Femur (tissue), 1 donor: ENCODE measurements around the gene RPTOR.
"Not testable (repeated sequence)": the region's sequence is repeated elsewhere in the genome, so short reads cannot be mapped to it uniquely, and the experiment has no call there.

Experiments used
- DNase-seq: peaks from one replicate; pipeline ENCODE4 v3.0.0-alpha.2; 2017

The RPTOR gene

DNA sequence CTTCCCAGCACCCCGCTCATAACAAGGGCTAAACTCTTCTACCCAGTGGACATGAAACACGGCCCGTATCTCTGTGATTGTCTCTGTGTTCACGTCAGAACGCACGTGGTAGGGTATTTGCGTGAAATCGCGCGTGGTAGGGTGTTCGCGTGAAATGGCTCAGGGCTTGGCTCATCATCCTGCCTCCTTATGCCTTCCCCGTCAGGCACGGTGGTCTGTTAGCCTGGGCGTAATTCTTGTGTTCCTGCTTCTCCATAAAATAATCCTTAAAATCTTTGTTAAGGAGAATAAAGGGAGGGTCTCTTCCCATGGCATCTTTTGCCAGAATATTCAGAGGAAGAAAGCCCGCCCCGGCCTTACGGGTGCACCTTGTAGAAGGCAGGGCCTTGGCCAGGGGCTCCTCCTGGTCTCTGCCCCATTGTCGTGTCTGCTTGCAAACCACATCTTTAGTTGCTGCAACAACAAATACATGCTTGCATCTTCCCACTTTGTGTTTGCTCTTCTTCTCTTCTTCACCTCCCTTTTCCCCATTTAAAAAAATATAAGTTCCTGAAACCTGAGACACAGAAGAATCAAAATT, 330.3 kb downstream of the RPTOR start:
- DNase-seq: no peak

GRCh38 chr17:80875480-80875995, 330.9 kb downstream of the RPTOR start:
- DNase-seq: not testable (repeated sequence)

DNA sequence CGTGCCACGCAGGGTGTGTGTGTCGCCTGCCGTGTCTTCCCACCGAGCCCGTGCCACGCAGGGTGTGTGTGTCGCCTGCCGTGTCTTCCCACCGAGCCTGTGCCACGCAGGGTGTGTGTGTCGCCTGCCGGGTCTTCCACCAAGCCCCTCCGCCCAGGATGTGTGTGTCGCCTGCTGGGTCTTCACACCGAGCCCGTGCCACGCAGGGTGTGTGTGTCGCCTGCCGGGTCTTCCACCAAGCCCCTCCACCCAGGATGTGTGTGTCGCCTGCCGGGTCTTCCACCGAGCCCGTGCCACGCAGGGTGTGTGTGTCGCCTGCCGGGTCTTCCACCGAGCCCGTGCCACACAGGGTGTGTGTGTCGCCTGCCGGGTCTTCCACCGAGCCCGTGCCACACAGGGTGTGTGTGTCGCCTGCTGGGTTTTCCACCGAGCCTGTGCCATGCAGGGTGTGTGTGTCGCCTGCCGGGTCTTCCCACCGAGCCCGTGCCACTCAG, 331.9 kb downstream of the RPTOR start:
- DNase-seq: not testable (repeated sequence)

- DNase-seq: peak; percentile 16
These were observed 332.5 kb downstream of the RPTOR start for GRCh38 chr17:80876950-80877728.

GRCh38 chr17:80877729-80878303, 333.2 kb downstream of the RPTOR start:
- peak; percentile 26 for DNase-seq

DNA sequence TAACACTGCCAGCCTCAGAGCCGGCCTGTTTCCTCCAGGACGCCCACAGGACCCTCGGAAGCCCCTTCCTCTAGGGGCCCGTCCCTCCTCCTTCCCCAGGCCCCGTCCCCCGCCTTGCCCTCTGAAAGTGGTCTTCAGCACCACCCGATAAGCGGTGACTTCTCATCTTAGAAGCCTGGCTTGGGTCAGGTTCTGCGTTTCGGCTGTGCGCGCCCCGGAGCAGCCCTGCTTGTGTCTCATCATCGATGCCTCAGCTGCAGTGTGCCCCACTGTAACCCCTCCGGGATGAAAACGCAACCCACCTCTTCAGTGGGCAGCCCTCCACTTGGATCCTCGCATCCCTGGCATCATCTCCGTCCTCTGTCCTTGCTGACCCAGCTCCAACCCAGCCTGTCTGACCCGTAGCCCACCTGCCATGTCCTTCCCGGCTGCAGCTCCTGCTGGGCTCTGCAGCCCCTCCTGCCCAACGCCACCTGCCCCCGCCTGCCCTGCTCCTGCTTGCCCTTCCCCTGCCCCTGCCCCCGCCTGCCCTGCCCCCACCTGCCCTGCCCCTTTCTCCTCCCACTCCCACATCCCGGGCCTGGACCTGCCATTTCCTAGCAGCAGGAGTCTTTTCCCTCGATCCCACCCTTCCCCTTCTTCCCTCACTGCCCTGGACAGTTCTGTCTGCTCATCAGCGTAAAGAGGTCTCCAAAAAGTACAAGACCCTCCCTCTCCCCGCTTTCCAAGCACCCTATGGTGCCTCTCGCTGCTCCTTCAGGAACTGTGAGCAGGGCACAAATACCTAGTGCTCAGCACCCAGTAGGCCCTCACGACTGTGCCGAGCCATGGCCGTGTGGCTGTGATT, 334.5 kb downstream of the RPTOR start:
- peak; percentile 18 for DNase-seq

DNA sequence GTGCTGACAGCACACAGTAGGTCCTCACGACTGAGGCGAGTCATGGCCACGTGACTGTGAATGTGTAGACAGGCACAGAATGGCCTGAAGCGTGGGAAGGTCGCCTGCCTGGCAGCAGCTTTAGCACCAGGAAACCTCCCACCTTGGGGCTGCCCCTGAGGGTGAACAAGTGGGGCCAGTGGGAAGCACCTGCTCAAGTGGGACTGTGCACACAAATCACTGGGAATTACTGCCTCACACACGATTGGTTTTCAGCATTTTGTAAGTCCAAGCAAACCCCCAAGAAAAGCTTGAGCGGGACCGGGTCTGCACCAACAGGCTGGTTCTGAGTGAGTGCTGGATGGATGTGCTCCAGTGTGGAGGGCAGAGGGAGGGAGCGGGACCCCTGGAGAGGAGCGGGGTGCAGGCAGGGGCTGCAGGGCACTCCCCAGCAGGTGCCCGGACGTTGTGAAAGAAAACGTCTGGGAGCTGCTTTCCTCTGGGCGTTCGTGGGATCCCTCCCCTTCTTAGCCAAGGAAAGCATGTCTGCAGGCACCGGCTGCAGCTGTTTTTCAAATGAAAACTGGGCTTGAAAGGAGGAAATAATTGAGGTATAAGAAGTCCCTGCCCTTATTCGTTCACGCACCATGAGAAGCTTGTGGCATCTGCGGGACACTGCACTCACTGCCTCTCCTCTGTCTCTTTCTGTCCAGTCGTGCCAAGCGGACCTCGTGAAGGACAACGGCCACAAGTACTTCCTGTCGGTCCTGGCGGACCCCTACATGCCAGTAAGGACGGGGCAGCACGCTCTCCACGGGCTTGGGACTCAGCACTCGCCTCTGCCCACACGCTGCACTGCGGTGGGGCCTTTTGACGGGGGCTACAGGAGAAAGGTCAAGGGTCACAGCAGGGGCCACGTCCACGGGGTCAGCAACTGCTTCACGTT, 335.3 kb downstream of the RPTOR start:
- peak; percentile 19 for DNase-seq

GRCh38 chr17:80880648-80880985, 336.0 kb downstream of the RPTOR start:
- DNase-seq: no peak

DNA sequence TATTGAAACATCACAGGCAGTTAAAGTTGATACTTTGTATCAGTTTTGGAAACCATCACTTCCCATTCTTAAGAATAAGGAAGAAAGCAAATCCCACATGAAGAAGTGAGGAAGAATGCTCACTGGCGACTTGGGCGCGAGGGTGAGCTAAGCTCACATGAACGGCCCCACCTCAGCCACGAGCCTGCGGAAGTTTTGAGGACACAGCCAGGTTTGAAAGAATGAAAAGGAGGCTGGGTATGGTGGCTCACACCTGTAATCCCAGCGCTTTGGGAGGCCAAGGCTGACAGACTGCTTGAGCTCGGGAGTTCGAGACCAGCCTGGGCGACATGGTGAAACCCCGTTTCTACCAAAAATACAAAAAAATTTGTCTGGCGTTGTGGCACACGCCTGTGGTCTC, 336.7 kb downstream of the RPTOR start:
- peak; percentile 9 for DNase-seq

DNA sequence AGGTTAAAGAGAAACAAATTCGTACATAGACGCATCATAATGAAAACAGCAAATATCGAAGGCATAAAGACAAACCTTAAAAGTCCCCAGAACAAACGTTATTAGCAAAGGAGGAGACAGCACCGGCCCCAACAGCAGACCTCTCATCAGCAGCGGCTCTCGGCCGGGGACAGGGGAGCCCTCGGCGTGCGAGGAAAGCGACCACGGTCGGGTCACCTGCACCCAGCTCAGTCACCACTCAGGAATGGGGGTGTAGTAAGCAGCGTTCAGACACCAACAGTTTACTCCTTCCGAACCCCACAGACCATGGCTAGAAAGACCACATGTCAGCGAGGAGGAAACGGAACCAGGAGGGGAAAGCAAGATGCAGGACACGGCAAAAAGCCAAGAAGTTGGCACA, 337.7 kb downstream of the RPTOR start:
- DNase-seq: no peak

- DNase-seq: peak; percentile 14
These were observed 338.5 kb downstream of the RPTOR start for GRCh38 chr17:80882926-80883685.

- peak; percentile 14 for DNase-seq
These were observed 339.4 kb downstream of the RPTOR start for GRCh38 chr17:80883831-80884735.

- no peak for DNase-seq
These were observed 340.2 kb downstream of the RPTOR start for GRCh38 chr17:80884811-80885210.

- DNase-seq: peak; percentile 28
These were observed 341.4 kb downstream of the RPTOR start for GRCh38 chr17:80885947-80886582.

- DNase-seq: peak; percentile 13
These were observed 342.3 kb downstream of the RPTOR start for GRCh38 chr17:80886641-80887573.

GRCh38 chr17:80887639-80888175, 343.1 kb downstream of the RPTOR start:
- DNase-seq: no peak

DNA sequence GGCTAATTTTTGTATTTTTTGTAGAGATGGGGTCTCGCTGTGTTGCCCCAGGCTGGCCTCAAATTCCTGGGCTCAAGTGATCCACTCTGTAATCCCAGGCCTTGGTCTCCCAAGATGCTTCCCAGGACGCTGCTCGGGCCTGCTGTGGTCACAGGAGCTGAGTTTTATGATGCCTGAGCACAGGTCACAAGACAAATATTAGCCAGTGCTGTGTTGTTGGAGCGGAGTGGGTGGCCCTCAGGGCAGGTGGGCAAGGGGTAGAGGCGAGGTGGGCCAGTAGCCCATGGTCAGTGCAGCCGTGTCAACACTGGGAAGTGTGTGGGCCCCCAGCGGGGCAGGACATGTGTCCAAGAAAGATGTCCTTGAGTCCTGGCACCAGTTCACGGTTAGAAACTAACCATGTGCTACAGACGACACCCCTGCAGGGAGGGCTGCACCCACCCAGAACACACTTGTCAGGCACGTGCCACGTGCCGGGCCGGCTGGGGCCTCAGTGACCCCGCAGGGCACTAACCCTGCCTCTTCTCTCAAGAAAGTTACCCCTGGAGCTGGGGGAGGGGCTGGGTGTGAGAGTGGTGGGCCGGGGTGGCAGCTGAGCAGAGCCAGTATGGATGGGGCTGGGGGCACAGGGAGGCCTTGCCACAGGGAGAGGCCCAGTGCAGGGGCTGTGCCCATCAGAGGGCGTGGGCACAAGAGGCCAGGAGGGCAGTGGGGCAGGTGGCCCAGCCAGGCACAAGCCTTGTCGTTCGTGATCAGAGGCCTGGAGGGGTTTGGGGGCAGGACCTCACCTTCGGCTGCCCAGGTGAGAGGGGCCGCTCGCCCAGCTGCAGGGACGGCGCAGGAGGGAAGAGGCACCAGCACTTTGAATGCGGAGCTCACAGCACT, 343.9 kb downstream of the RPTOR start:
- DNase-seq: peak; percentile 13
